M059J (cell line): ENCODE results near the gene GNL2. TPM values are rescaled to one million over a fixed set of nuclear protein-coding genes. Genes with fewer than 3 reads are reported as not detected.
"Not testable (repeated sequence)": the region's sequence is repeated elsewhere in the genome, so short reads cannot be mapped to it uniquely, and the experiment has no call there.

Experiments used
- DNase-seq: peaks from one replicate; pipeline ENCODE4 v3.0.0-alpha.2; 2012; ENCODE audit warnings: low read depth
- total RNA-seq: library from RNA; depleted of rRNA; stranded (reverse); fragments of >200 nt; shearing (Covaris generic); gene quantifications from 2 replicates; pipeline ENCODE4 v1.2.3, GENCODE V29; 2014

GNL2 gene
- total RNA-seq, 1 experiment from 2014 or later = 79.0 TPM

- DNase-seq = not testable (repeated sequence)
Observed at GRCh38 chr1:37559957-37560379, 35.8 kb downstream of the GNL2 start.

- DNase-seq = no peak
Observed at GRCh38 chr1:37559080-37559479, 36.7 kb downstream of the GNL2 start.

- DNase-seq = no peak
Observed at GRCh38 chr1:37558411-37558810, 37.3 kb downstream of the GNL2 start.

- DNase-seq = no peak
Observed at GRCh38 chr1:37557402-37557801, 38.3 kb downstream of the GNL2 start.

DNA sequence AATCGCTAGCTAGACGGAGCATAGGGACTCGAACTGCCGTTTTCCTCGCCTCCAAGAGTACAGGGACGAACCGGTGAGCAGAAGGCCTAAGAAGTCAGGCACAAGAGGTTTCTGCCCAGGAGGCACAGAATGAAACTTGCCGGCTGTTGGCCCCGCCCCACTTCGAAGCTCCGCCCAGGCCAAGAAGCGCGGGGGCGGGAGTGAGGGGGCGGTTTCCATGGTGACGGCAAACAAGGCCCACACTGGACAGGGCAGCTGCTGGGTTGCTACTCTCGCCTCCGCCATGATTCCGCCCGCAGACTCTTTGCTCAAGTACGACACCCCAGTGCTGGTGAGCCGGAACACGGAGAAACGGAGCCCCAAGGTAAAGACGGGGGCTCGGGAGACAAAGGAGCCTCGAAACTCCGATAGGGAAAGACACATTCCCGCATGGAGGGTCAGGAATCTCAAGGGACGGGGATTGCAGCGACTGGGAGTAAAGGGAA, 39.0 kb downstream of the GNL2 start, which contains the start of gene DNALI1:
Gene DNALI1 (plus strand): TSS at position 229 of the 485 bp plus-strand sequence. CDS start 55 bp downstream, at position 284.
- DNase-seq = peak; percentile 82

GRCh38 chr1:37553927-37554808, 41.6 kb downstream of the GNL2 start, which contains the start of gene SNIP1:
TSS of gene SNIP1 (minus strand) at chr1:37554293. CDS start at chr1:37554229, 64 bp downstream.
- DNase-seq = peak; percentile 94

- no peak for DNase-seq
Observed at GRCh38 chr1:37553598-37553926, 42.2 kb downstream of the GNL2 start.

DNA sequence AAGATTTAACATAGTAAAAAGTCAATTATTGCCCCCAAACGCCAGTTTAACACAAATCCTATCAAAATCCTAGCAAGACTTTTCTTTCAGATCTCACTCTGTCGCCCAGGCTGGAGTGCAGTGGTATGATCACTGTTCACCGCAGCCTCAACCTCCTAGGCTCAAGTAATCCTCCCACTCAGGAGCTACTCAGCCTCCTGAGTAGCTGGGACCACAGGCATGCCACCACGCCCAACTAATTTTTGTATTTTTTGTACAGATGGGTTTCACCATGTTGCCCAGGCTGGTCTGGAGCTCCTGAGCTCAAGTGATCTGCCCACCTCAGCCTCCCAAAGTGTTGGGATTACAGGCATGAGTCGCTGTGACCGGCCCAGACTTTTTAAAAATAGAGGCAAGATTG, 46.4 kb downstream of the GNL2 start:
- no peak for DNase-seq

DNA sequence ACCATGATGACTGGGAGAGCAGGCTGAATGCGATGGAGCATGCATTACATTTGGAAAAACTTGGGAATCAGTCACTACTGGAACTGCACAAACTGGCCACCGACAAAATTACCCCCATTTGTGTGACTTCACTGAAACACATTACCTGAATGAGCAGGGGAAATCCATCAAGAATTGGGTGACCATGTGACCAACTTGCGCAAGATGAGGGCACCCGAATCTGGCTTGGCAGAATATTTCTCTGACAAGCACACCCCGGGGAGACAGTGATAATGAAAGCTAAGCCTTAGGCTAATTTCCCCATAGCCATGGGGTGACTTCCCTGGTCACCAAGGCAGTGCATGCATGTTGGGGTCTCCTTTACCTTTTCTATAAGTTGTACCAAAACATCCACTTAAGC, 50.7 kb downstream of the GNL2 start:
- DNase-seq = no peak

GRCh38 chr1:37544530-37544929, 51.2 kb downstream of the GNL2 start:
- no peak for DNase-seq

DNA sequence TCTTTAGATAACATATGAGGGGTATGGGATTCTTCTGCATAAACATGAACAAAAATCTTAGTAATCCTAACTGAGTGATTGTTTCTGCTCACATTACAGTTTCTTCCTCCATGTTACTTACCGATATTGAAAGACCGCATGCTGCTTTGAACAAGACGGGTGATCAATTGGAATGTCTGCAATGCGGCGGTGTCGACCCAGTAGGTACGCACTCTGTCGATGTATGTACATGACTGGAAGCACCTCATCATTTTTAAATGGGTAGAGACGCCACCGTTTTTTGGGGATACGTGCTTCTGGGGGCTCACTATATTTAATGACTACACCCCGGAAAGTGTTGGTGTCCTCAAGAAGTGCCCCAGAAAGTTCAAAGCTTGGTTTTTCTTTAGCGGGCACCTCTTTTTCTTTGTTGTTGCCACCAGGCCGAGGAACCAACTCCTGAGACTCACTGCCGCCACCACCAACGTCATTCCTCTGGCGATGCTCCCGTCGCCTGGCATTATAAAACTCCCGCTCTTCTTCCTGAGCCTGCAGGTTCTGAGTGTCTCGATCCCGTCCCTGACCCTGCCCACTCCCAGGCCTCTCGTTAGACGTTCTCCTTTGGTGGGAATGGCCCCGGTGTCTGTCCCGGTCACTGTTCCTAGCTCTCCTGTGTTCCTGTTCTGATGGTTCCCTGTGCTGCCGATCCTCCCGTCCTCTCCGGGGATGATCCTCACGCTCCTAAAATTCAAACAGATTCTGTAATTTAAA, 55.5 kb downstream of the GNL2 start:
- DNase-seq = no peak

DNA sequence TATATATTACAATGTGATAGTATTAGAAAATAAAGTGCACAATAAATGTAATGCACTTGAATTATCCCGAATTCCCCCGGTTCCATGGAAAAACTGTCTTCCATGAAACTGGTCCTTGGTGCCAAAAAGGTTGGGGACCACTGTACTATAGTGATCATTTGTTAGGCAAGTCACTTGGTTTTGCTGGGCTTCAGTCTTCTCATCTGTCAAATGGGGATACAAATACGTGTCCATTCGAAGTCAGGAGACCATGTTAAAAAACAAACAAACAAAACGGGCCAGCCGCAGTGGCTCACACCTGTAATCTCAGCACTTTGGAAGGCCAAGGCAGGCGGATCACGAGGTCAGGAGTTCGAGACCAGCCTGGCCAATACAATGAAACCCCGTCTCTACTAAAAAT, 56.6 kb downstream of the GNL2 start:
- DNase-seq = not testable (repeated sequence)

- peak; percentile 91 for DNase-seq
Observed at GRCh38 chr1:37537378-37537777, 58.4 kb downstream of the GNL2 start.

DNA sequence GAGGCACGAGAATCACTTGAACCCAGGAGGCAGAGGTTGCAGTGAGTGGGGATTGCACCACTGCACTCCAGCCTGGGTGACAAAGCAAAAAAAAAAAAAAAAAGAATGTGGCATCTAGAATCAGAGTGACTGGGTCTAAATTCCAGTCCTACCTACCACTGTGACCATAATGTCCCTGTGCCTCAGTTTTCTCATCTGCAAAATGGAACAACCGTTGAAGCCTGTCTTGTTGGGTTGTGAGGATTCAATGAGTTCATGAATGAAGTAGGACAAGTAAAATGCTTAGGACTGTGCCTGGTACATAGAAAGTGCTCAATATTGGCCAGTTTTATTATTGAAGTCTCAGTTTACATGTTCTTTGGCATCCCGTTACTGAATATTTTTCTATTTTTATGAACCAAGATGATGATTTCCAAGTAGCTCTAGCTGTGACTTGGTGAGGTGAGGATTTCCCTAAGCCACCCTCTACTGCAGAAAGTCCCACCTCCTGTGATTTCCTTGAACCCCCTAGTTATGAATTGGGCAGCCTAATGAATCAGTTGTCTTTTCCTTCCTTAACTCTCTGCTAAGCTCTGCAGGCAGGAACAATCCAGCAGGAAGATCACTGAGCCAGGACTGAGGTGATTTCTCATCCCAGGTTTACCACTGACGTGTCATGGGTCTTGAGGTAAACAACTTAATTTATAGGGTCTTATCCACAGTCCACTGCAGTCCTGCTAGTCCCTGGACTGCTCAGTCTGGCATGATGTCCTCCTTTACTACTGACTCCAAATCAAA, 62.2 kb downstream of the GNL2 start:
- DNase-seq = peak; percentile 35

GRCh38 chr1:37532418-37533156, 63.1 kb downstream of the GNL2 start:
- DNase-seq = not testable (repeated sequence)

DNA sequence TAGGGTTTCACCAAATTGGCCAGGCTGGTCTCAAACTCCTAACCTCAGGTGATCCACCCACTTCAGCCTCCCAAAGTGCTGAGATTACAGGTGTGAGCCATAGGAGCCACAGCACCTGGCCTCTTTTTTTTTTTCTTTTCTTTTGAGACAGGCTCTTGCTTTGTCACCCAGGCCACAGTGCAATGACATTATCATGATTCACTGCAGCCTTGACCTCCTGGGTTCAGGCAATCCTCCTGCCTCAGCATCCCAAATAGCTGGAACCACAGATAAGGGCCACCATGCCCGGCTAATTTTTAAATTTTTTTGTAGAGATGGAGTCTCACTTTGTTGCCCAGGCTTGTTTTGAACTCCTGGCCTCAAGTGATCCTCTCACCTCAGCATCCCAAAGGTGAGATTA, 65.8 kb downstream of the GNL2 start:
- not testable (repeated sequence) for DNase-seq

DNA sequence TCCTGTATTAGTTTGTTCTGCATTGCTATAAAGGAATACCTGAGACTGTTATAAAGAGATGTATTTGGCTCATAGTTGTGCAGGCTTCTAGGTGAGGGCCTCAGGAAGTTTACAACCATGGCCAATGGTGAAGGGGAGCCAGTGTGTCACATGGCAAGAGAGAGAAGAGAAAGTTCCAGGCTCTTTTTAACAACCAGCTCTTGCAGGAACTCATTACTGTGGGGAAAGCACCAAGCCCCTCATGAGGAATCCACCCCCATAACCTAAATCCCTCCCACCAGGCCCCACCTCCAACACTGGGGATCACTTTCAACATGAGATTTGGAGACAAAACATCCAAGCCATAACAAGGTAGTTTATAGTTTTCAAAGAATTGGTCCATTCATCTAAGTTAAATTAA, 76.1 kb downstream of the GNL2 start:
- no peak for DNase-seq

DNA sequence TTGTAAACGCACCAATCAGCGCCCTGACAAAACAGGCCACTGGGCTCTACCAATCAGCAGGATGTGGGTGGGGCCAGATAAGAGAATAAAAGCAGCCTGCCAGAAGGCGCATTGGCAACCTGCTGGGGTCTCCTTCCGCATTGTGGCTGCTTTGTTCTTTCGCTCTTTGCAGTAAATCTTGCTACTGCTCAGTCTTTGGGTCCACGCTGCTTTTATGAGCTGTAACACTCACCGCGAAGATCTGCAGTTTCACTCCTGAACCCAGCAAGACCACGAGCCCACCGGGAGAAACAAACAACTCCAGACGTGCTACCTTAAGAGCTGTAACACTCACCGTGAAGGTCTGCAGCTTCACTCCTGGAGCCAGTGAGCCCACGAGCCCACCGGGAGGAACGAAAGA, 76.8 kb downstream of the GNL2 start:
- not testable (repeated sequence) for DNase-seq

DNA sequence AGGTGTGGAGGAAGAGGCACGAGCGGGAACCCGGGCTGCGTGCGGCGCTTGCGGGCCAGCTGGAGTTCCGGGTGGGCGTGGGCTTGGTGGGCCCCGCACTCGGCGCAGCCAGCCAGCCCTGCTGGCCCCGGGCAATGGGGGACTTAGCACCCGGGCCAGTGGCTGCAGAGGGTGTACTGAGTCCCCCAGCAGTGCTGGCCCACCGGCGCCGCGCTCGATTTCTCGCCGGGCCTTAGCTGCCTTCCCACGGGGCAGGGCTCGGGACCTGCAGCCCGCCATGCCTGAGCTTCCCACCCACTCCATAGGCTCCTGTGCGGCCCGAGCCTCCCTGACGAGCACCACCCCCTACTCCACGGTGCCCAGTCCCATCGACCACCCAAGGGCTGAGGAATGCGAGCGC, 77.5 kb downstream of the GNL2 start:
- not testable (repeated sequence) for DNase-seq

DNA sequence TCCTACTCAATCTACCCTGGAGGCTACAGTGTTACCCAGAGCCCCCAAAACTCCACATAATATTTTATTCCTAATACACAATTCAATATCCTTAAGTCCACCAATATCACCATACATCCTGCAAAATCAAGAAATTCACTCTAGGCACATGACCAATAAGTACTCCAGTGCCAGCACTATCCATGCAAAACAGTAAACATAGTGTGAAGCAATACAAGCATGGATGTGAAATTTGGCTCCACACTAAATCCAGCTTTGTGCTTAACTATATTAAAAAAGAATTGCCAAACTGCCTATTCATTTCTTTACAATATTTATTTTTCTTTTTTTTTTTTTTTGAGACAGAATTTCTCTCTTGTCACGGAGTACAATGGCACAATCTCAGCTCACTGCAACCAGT, 78.2 kb downstream of the GNL2 start:
- DNase-seq = no peak
